ENCODE data around the gene CYLD. TPM values are rescaled to one million over a fixed set of nuclear protein-coding genes. Genes with fewer than 3 reads are reported as not detected.

The CYLD gene
- total RNA-seq, 1 experiment from 2014 or later = 11.9 TPM

- ChIA-PET CTCF (no interaction called here), POLR2A (no interaction called here), RAD21 (ENCODE audit: low non-redundant PET in 1 of 2, low total read pairs in 2 of 2, uncharacterized antibody in 2 of 2, unreplicated experiment in 2 of 2) (no interaction called here)
- Histone ChIP-seq H3K36me3 (ENCODE audit: control insufficient read depth in 1 of 2, insufficient read depth in 2 of 2, low read length in 2 of 2) (no peaks in the 10 kb centered on the region), H3K4me2 (ENCODE audit: low read length) (no peak overlapping the region), H3K9me3 (ENCODE audit: control insufficient read depth in 1 of 2, insufficient read depth in 1 of 2, low read depth in 1 of 2, low read length in 2 of 2) (no peaks in the 10 kb centered on the region), H3K79me2 (ENCODE audit: insufficient read depth, low read length) (no peaks in the 10 kb centered on the region), H3K9ac (ENCODE audit: low read length) (no peak overlapping the region), H3K27ac (ENCODE audit: low read depth, low read length) (no peak overlapping the region), H4K20me1 (ENCODE audit: insufficient read depth) (no peaks in the 10 kb centered on the region), H3K4me3 (replicated peaks in 1 of 2; ENCODE audit: low read depth in 1 of 2, low read length in 2 of 2) (no peak overlapping the region), H3K9me2 (ENCODE audit: insufficient read depth) (no peaks in the 10 kb centered on the region), H2AFZ (ENCODE audit: low read depth, low read length, poor library complexity, severe bottlenecking) (no peak overlapping the region), H3K4me1 (ENCODE audit: control insufficient read depth in 1 of 2, insufficient read depth in 2 of 2, low read length in 2 of 2) (no peaks in the 10 kb centered on the region), H3K27me3 (ENCODE audit: insufficient read depth, low read length) (no peaks in the 10 kb centered on the region)
- no peak for DNase-seq (ENCODE audit: low read depth, low spot score)
- BruUV-seq (replicated peaks) = no TSS peak
- no peak for ATAC-seq
- intact Hi-C loops (cut with micrococcal nuclease) = no loop called here
- no peak for TF ChIP-seq JUND (IDR thresholded peaks at IDR 0.05)
- TF ChIP-seq TCF7L2 (IDR thresholded peaks at IDR 0.05; ENCODE audit: borderline replicate concordance, extremely low read depth, insufficient read depth, insufficient read length) = no peak
- no peak for TF ChIP-seq POLR2AphosphoS5 (IDR thresholded peaks at IDR 0.05; ENCODE audit: low read depth, low read length)
- no peak for TF ChIP-seq SP1 (IDR thresholded peaks at IDR 0.05; ENCODE audit: low read depth)
- no peak for TF ChIP-seq CTCF (IDR thresholded peaks at IDR 0.05 in 2 of 3, conservative IDR thresholded peaks at IDR 0.05 in 1 of 3; ENCODE audit: borderline replicate concordance in 1 of 3, insufficient read depth in 1 of 3, low read depth in 2 of 3, low read length in 2 of 3)
- no peak for TF ChIP-seq CBX3 (IDR thresholded peaks at IDR 0.05; ENCODE audit: low read depth)
- TF ChIP-seq REST (IDR thresholded peaks at IDR 0.05; ENCODE audit: low read depth) = no peak
- TF ChIP-seq SRF (IDR thresholded peaks at IDR 0.05; ENCODE audit: low read depth) = no peak
- TF ChIP-seq YY1 (IDR thresholded peaks at IDR 0.05; ENCODE audit: extremely low read depth, insufficient replicate concordance, low read depth, low read length) = no peak
- no peak for TF ChIP-seq ATF3 (IDR thresholded peaks at IDR 0.05)
Observed at GRCh38 chr16:50812046-50812445, 70.2 kb downstream of the CYLD start.
